HCT116 (cell line): ENCODE measurements around the gene CFAP46. TPM values are rescaled to one million over a fixed set of nuclear protein-coding genes. Genes with fewer than 3 reads are reported as not detected.

ENCODE experiments used
- ATAC-seq: fragments of 200-7000 bp; cut with Tn5 transposase; 2 replicates; pipeline ENCODE4 v1.9.1; 2020; ENCODE audit warnings: mild to moderate bottlenecking, moderate library complexity
- BruUV-seq: library from RNA; stranded (reverse); fragments of 400-500 nt; replicated peaks from 2 replicates; lab custom pipeline; 2021; lab: Mats Ljungman, UMichigan
- CTCF ChIA-PET: fragments of 300-600 bp; sonication (Branson Sonifier 250); formaldehyde crosslinking; loops from one replicate; lab custom pipeline; 2021; ENCODE audit warnings: antibody characterized with exemption; lab: Charles Lee
- POLR2A ChIA-PET: fragments of 300-600, 350-600 bp; sonication (Branson Sonifier 250); formaldehyde crosslinking; loops from one replicate; lab custom pipeline; 2021; ENCODE audit warnings: antibody characterized with exemption; lab: Charles Lee
- RAD21 ChIA-PET, 2 experiments: fragments of 300-600 bp; sonication (Branson Sonifier 250); formaldehyde crosslinking; loops; one replicate each; lab custom pipeline; 2023; ENCODE audit warnings: low total read pairs in 2 of 2; ENCODE audit not compliant: uncharacterized antibody in 2 of 2, unreplicated experiment in 2 of 2, low non-redundant PET in 1 of 2; lab: Charles Lee
- DNase-seq: peaks from one replicate; pipeline ENCODE4 v3.0.0-alpha.2; 2010; ENCODE audit warnings: low read depth, low spot score
- H2AFZ ChIP-seq: fragments of 200-600 bp; shearing (Covaris generic), sonication (generic); 2 replicates; pipeline ENCODE4 v1.6.1; 2017; ENCODE audit warnings: low read depth, mixed run types, mixed read lengths, antibody characterized with exemption, low read length; ENCODE audit not compliant: poor library complexity, severe bottlenecking
- H3K27ac ChIP-seq: 2 replicates; pipeline ENCODE4 v1.5.1; 2012; ENCODE audit warnings: low read depth, low read length
- H3K27me3 ChIP-seq: fragments of 200-600 bp; sonication (generic); 2 replicates; pipeline ENCODE4 v1.6.1; 2016; ENCODE audit warnings: mixed run types, low read length, mixed read lengths; ENCODE audit not compliant: insufficient read depth
- H3K36me3 ChIP-seq, 2 experiments: fragments of 200-500 bp in 1 of 2; fragments of 200-600 bp in 1 of 2; sonication (Bioruptor generic) in 1 of 2; sonication (generic) in 1 of 2; 2 replicates each; pipeline versions ENCODE4 v1.5.1 to v1.6.1; 2014 to 2016; ENCODE audit warnings: low read length in 2 of 2, inconsistent platforms in 1 of 2, mixed read lengths in 1 of 2, mixed run types in 1 of 2; ENCODE audit not compliant: insufficient read depth in 2 of 2, control insufficient read depth in 1 of 2
- H3K4me1 ChIP-seq, 2 experiments: fragments of 200-600 bp in 1 of 2; sonication (generic) in 1 of 2; 2 replicates each; pipeline versions ENCODE4 v1.5.1 to v1.6.1; 2012 to 2017; ENCODE audit warnings: low read length in 2 of 2, inconsistent platforms in 1 of 2, mild to moderate bottlenecking in 1 of 2, mixed read lengths in 1 of 2, mixed run types in 1 of 2, moderate library complexity in 1 of 2; ENCODE audit not compliant: insufficient read depth in 2 of 2, control insufficient read depth in 1 of 2
- H3K4me2 ChIP-seq: fragments of 200-600 bp; sonication (generic); 2 replicates; pipeline ENCODE4 v1.6.1; 2017; ENCODE audit warnings: mixed run types, low read length, mixed read lengths
- H3K4me3 ChIP-seq, 2 experiments: fragments of 200-600 bp in 1 of 2; sonication (generic) in 1 of 2; replicated peaks in 1 of 2; 2 replicates each; pipeline ENCODE4 v1.5.1; 2011 to 2016; ENCODE audit warnings: low read length in 2 of 2, control low read depth in 1 of 2, low read depth in 1 of 2, mild to moderate bottlenecking in 1 of 2, mixed read lengths in 1 of 2, mixed run types in 1 of 2
- H3K79me2 ChIP-seq: fragments of 200-600 bp; sonication (generic); 2 replicates; pipeline ENCODE4 v1.6.1; 2017; ENCODE audit warnings: mild to moderate bottlenecking, mixed run types, low read length, moderate library complexity, mixed read lengths; ENCODE audit not compliant: insufficient read depth
- H3K9ac ChIP-seq: fragments of 200-600 bp; sonication (generic); 2 replicates; pipeline ENCODE4 v1.6.1; 2016; ENCODE audit warnings: low read length, mixed read lengths
- H3K9me2 ChIP-seq: fragments of 200-600 bp; sonication (generic), shearing (Covaris generic); 2 replicates; pipeline ENCODE4 v1.6.1; 2017; ENCODE audit warnings: mixed run types, mild to moderate bottlenecking, moderate library complexity; ENCODE audit not compliant: insufficient read depth
- H3K9me3 ChIP-seq, 2 experiments: fragments of 200-500 bp in 1 of 2; fragments of 200-600 bp in 1 of 2; sonication (Bioruptor generic) in 1 of 2; sonication (generic) in 1 of 2; 2 replicates each; pipeline ENCODE4 v1.6.1; 2014 to 2017; ENCODE audit warnings: low read length in 2 of 2, mixed read lengths in 2 of 2, inconsistent platforms in 1 of 2, low read depth in 1 of 2, mild to moderate bottlenecking in 1 of 2, mixed run types in 1 of 2, moderate library complexity in 1 of 2; ENCODE audit not compliant: control insufficient read depth in 1 of 2, insufficient read depth in 1 of 2
- H4K20me1 ChIP-seq: fragments of 200-600 bp; sonication (generic), shearing (Covaris generic); 2 replicates; pipeline ENCODE4 v1.6.1; 2017; ENCODE audit warnings: mixed run types, mild to moderate bottlenecking, moderate library complexity; ENCODE audit not compliant: insufficient read depth
- CBX3 ChIP-seq: IDR thresholded peaks from 2 replicates; pipeline ENCODE4 v1.6.1; 2012; ENCODE audit warnings: low read depth
- CEBPB ChIP-seq: IDR thresholded peaks from 2 replicates; pipeline ENCODE4 v1.6.1; 2012; ENCODE audit warnings: low read depth
- EGR1 ChIP-seq: IDR thresholded peaks from 2 replicates; pipeline ENCODE4 v1.6.1; 2012; ENCODE audit warnings: low read depth
- ELF1 ChIP-seq: IDR thresholded peaks from 2 replicates; pipeline ENCODE4 v1.6.1; 2012; ENCODE audit warnings: low read depth, borderline replicate concordance
- EZH2 ChIP-seq: fragments of 200-600 bp; sonication (generic); IDR thresholded peaks from 2 replicates; pipeline ENCODE4 v1.6.1; 2017; ENCODE audit warnings: antibody characterized with exemption, mixed run types
- FOSL1 ChIP-seq: IDR thresholded peaks from 2 replicates; pipeline ENCODE4 v1.6.1; 2012; ENCODE audit warnings: low read depth
- MAX ChIP-seq: IDR thresholded peaks from 2 replicates; pipeline ENCODE4 v1.6.1; 2012
- POLR2A ChIP-seq: IDR thresholded peaks from 2 replicates; pipeline ENCODE4 v1.7.0; 2011; ENCODE audit warnings: borderline replicate concordance; ENCODE audit not compliant: insufficient read depth, insufficient read length; ENCODE audit errors: extremely low read depth
- SRF ChIP-seq: IDR thresholded peaks from 2 replicates; pipeline ENCODE4 v1.6.1; 2012; ENCODE audit warnings: low read depth
- TCF7L2 ChIP-seq: IDR thresholded peaks from 2 replicates; pipeline ENCODE4 v1.7.0; 2011; ENCODE audit warnings: borderline replicate concordance, inconsistent platforms; ENCODE audit not compliant: insufficient read depth, insufficient read length; ENCODE audit errors: extremely low read depth
- YY1 ChIP-seq: IDR thresholded peaks from 2 replicates; pipeline ENCODE4 v1.6.1; 2011; ENCODE audit warnings: low read length, low read depth, moderate library complexity, mild to moderate bottlenecking; ENCODE audit not compliant: insufficient replicate concordance; ENCODE audit errors: extremely low read depth
- ZFX ChIP-seq: fragments of 450-650 bp; IDR thresholded peaks from 2 replicates; pipeline ENCODE4 v1.6.1; 2017
- ZNF274 ChIP-seq: fragments of 200-500 bp; sonication (Bioruptor generic); IDR thresholded peaks from 2 replicates; pipeline ENCODE4 v1.6.1; 2014; ENCODE audit warnings: mild to moderate bottlenecking, low read depth, low read length, inconsistent platforms
- intact Hi-C: fragments of 100-400 bp; cut with micrococcal nuclease; formaldehyde crosslinking; loops from 2 replicates; pipeline ENCODE4 v1.10.0; 2022
- total RNA-seq: library from RNA; stranded (reverse); gene quantifications from one replicate; pipeline ENCODE4 v1.2.1, GENCODE V29; 2021; ENCODE audit not compliant: unreplicated experiment
- TF ChIP-seq, protein P1 (sequence below): IDR thresholded peaks from 2 replicates; pipeline ENCODE4 v1.6.1; 2012; ENCODE audit warnings: low read depth
- TF ChIP-seq, protein P2 (sequence below): IDR thresholded peaks from 2 replicates; pipeline ENCODE4 v1.6.1; 2012

The CFAP46 gene
- total RNA-seq, 1 experiment from 2014 or later: 1.4 TPM

GRCh38 chr10:132861884-132862461 is 80.4 kb downstream of the CFAP46 start:
- CTCF ChIA-PET: no interaction called here
- DNase-seq: no peak
- TF ChIP-seq YY1 (no peak), ELF1 (no peak), CEBPB (no peak), ZNF274 (no peak), POLR2A (no peak), EGR1 (no peak), ZFX (no peak), EZH2 (no peak), MAX (no peak), SRF (no peak), TCF7L2 (no peak), CBX3 (no peak), FOSL1 (no peak)
- TF ChIP-seq, protein P1, sequence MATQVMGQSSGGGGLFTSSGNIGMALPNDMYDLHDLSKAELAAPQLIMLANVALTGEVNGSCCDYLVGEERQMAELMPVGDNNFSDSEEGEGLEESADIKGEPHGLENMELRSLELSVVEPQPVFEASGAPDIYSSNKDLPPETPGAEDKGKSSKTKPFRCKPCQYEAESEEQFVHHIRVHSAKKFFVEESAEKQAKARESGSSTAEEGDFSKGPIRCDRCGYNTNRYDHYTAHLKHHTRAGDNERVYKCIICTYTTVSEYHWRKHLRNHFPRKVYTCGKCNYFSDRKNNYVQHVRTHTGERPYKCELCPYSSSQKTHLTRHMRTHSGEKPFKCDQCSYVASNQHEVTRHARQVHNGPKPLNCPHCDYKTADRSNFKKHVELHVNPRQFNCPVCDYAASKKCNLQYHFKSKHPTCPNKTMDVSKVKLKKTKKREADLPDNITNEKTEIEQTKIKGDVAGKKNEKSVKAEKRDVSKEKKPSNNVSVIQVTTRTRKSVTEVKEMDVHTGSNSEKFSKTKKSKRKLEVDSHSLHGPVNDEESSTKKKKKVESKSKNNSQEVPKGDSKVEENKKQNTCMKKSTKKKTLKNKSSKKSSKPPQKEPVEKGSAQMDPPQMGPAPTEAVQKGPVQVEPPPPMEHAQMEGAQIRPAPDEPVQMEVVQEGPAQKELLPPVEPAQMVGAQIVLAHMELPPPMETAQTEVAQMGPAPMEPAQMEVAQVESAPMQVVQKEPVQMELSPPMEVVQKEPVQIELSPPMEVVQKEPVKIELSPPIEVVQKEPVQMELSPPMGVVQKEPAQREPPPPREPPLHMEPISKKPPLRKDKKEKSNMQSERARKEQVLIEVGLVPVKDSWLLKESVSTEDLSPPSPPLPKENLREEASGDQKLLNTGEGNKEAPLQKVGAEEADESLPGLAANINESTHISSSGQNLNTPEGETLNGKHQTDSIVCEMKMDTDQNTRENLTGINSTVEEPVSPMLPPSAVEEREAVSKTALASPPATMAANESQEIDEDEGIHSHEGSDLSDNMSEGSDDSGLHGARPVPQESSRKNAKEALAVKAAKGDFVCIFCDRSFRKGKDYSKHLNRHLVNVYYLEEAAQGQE: no peak
- TF ChIP-seq, protein P2, sequence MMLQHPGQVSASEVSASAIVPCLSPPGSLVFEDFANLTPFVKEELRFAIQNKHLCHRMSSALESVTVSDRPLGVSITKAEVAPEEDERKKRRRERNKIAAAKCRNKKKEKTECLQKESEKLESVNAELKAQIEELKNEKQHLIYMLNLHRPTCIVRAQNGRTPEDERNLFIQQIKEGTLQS: no peak
- H3K79me2 ChIP-seq: no peaks in the 10 kb centered on the region
- no peak overlapping the region for H3K27ac ChIP-seq
- no peak overlapping the region for H3K4me2 ChIP-seq
- intact Hi-C loops: no loop called here
- no peak overlapping the region for H2AFZ ChIP-seq
- no peaks in the 10 kb centered on the region for H3K9me3 ChIP-seq
- POLR2A ChIA-PET: no interaction called here
- RAD21 ChIA-PET: no interaction called here
- no peaks in the 10 kb centered on the region for H3K27me3 ChIP-seq
- no peak for ATAC-seq
- H3K9me2 ChIP-seq: no peaks in the 10 kb centered on the region
- H4K20me1 ChIP-seq: no peaks in the 10 kb centered on the region
- H3K4me1 ChIP-seq: no peaks in the 10 kb centered on the region
- H3K4me3 ChIP-seq: no peak overlapping the region
- no peaks in the 10 kb centered on the region for H3K36me3 ChIP-seq
- no peak overlapping the region for H3K9ac ChIP-seq
- BruUV-seq: no TSS peak
